HL-60 (cell line): ENCODE data around the gene PHF11.

Experiments
- DNase-seq, 2 experiments: peaks; one replicate each; pipeline ENCODE4 v3.0.0-alpha.2; 2010 to 2020; ENCODE audit warnings: low read depth in 1 of 2, low spot score in 1 of 2
- H3K27ac ChIP-seq: fragments of 250-450 bp; sonication (Bioruptor Pico); replicated peaks from 2 replicates; pipeline ENCODE4 v1.5.1; 2020; ENCODE audit warnings: mild to moderate bottlenecking, moderate library complexity
- H3K27me3 ChIP-seq: fragments of 250-450 bp; sonication (Bioruptor Pico); 2 replicates; pipeline ENCODE4 v1.5.1; 2021; ENCODE audit warnings: mild to moderate bottlenecking, moderate library complexity; ENCODE audit not compliant: insufficient read depth, poor library complexity, severe bottlenecking
- H3K4me3 ChIP-seq: replicated peaks from 2 replicates; pipeline ENCODE4 v1.5.1; 2011; ENCODE audit warnings: mild to moderate bottlenecking, control low read depth, low read length; ENCODE audit not compliant: insufficient read depth
- GABPA ChIP-seq: IDR thresholded peaks from 2 replicates; pipeline ENCODE4 v1.6.1; 2012; ENCODE audit warnings: low read depth
- POLR2AphosphoS5 ChIP-seq: IDR thresholded peaks from 2 replicates; pipeline ENCODE4 v1.6.1; 2012; ENCODE audit warnings: low read depth
- SPI1 ChIP-seq: IDR thresholded peaks from 2 replicates; pipeline ENCODE4 v1.6.1; 2012; ENCODE audit warnings: low read depth, mild to moderate bottlenecking, borderline replicate concordance
- TF ChIP-seq, protein P1 (sequence below): IDR thresholded peaks from one replicate; pipeline ENCODE4 v1.5.1; 2011; ENCODE audit warnings: low read length, control low read depth, inconsistent platforms; ENCODE audit not compliant: insufficient read depth
- TF ChIP-seq, protein P2 (sequence below): IDR thresholded peaks from 2 replicates; pipeline ENCODE4 v1.6.1; 2012; ENCODE audit warnings: low read depth; ENCODE audit not compliant: insufficient replicate concordance

The PHF11 gene

DNA sequence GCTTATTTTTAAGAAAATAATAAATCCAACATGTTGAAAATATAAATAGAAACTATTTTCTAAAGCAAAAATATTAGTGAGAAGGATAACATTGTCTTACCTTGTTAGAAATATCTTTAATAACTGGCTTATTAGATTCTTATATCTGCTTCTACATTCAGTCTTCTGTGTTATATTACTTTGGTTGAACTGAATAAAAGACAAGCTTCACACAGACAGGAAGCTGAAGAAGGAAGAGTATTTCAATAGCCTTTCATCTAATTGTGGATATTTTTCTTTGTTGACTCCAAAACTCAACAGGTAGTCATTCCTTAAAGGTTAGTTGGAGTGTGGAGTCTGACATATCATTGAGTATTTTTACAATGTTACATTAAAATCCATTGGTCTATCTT is 40.8 kb upstream of the PHF11 start:
- Histone ChIP-seq H3K27me3 (no peaks in the 10 kb centered on the region), H3K4me3 (no peak overlapping the region), H3K27ac (no peak overlapping the region)
- TF ChIP-seq GABPA: no peak
- TF ChIP-seq SPI1: no peak
- TF ChIP-seq, protein P1, sequence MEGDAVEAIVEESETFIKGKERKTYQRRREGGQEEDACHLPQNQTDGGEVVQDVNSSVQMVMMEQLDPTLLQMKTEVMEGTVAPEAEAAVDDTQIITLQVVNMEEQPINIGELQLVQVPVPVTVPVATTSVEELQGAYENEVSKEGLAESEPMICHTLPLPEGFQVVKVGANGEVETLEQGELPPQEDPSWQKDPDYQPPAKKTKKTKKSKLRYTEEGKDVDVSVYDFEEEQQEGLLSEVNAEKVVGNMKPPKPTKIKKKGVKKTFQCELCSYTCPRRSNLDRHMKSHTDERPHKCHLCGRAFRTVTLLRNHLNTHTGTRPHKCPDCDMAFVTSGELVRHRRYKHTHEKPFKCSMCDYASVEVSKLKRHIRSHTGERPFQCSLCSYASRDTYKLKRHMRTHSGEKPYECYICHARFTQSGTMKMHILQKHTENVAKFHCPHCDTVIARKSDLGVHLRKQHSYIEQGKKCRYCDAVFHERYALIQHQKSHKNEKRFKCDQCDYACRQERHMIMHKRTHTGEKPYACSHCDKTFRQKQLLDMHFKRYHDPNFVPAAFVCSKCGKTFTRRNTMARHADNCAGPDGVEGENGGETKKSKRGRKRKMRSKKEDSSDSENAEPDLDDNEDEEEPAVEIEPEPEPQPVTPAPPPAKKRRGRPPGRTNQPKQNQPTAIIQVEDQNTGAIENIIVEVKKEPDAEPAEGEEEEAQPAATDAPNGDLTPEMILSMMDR: no peak
- TF ChIP-seq POLR2AphosphoS5: no peak
- TF ChIP-seq, protein P2, sequence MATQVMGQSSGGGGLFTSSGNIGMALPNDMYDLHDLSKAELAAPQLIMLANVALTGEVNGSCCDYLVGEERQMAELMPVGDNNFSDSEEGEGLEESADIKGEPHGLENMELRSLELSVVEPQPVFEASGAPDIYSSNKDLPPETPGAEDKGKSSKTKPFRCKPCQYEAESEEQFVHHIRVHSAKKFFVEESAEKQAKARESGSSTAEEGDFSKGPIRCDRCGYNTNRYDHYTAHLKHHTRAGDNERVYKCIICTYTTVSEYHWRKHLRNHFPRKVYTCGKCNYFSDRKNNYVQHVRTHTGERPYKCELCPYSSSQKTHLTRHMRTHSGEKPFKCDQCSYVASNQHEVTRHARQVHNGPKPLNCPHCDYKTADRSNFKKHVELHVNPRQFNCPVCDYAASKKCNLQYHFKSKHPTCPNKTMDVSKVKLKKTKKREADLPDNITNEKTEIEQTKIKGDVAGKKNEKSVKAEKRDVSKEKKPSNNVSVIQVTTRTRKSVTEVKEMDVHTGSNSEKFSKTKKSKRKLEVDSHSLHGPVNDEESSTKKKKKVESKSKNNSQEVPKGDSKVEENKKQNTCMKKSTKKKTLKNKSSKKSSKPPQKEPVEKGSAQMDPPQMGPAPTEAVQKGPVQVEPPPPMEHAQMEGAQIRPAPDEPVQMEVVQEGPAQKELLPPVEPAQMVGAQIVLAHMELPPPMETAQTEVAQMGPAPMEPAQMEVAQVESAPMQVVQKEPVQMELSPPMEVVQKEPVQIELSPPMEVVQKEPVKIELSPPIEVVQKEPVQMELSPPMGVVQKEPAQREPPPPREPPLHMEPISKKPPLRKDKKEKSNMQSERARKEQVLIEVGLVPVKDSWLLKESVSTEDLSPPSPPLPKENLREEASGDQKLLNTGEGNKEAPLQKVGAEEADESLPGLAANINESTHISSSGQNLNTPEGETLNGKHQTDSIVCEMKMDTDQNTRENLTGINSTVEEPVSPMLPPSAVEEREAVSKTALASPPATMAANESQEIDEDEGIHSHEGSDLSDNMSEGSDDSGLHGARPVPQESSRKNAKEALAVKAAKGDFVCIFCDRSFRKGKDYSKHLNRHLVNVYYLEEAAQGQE: no peak
- DNase-seq: no peak

- no peak for DNase-seq
- no peak overlapping the region for H3K27ac ChIP-seq
- H3K27me3 ChIP-seq: no peaks in the 10 kb centered on the region
- no peak for TF ChIP-seq POLR2AphosphoS5
- TF ChIP-seq, protein P2: no peak
- TF ChIP-seq, protein P1: no peak
- TF ChIP-seq SPI1: no peak
- TF ChIP-seq GABPA: no peak
- H3K4me3 ChIP-seq: no peak overlapping the region
Measured at GRCh38 chr13:49456156-49456555, 39.6 kb upstream of the PHF11 start.

GRCh38 chr13:49457221-49457620 is 38.5 kb upstream of the PHF11 start:
- H3K27ac ChIP-seq: no peak overlapping the region

More at GRCh38 chr13:49457221-49457620, 38.5 kb upstream of the PHF11 start:
- no peak for TF ChIP-seq SPI1
- TF ChIP-seq, protein P2: no peak
- TF ChIP-seq, protein P1: no peak
- TF ChIP-seq POLR2AphosphoS5: no peak
- no peak for TF ChIP-seq GABPA
- DNase-seq: no peak
- no peaks in the 10 kb centered on the region for H3K27me3 ChIP-seq
- H3K4me3 ChIP-seq: no peak overlapping the region
